PC-9 (cell line): ENCODE measurements around the gene ITCH. TPM values are rescaled to one million over a fixed set of nuclear protein-coding genes. Genes with fewer than 3 reads are reported as not detected.
"Not testable (repeated sequence)": the region's sequence is repeated elsewhere in the genome, so short reads cannot be mapped to it uniquely, and the experiment has no call there.

Experiments
- BruUV-seq: library from RNA; stranded (reverse); fragments of 400-500 nt; replicated peaks from 2 replicates; lab custom pipeline; 2021; lab: Mats Ljungman, UMichigan
- CTCF ChIA-PET: fragments of 300-600 bp; sonication (Branson Sonifier 250); formaldehyde crosslinking; loops from one replicate; lab custom pipeline; 2022; ENCODE audit warnings: antibody characterized with exemption; lab: Charles Lee
- POLR2A ChIA-PET: fragments of 300-600 bp; sonication (Branson Sonifier 250); formaldehyde crosslinking; loops from one replicate; lab custom pipeline; 2022; ENCODE audit warnings: antibody characterized with exemption; ENCODE audit not compliant: unreplicated experiment; lab: Charles Lee
- DNase-seq, 2 experiments: peaks; one replicate each; pipeline versions ENCODE4 v3.0.0 to v3.0.0-alpha.2; 2015 to 2022; ENCODE audit warnings: mixed read lengths in 1 of 2
- H2AFZ ChIP-seq: fragments of 200-600 bp; sonication (generic); 2 replicates; pipeline ENCODE4 v1.8.1; 2017; ENCODE audit warnings: antibody characterized with exemption
- H3F3A ChIP-seq: fragments of 200-600 bp; sonication (generic); 2 replicates; pipeline ENCODE4 v1.8.1; 2017; ENCODE audit warnings: antibody characterized with exemption, mild to moderate bottlenecking, low read depth; ENCODE audit not compliant: insufficient read depth
- H3K27ac ChIP-seq: fragments of 200-600 bp; sonication (generic); 2 replicates; pipeline ENCODE4 v1.6.1; 2016; ENCODE audit warnings: mixed run types
- H3K27me3 ChIP-seq: fragments of 200-600 bp; sonication (generic); 2 replicates; pipeline ENCODE4 v1.6.1; 2016; ENCODE audit warnings: low read depth, mixed run types; ENCODE audit not compliant: insufficient read depth
- H3K36me3 ChIP-seq: fragments of 200-600 bp; sonication (generic); 2 replicates; pipeline ENCODE4 v1.6.1; 2016; ENCODE audit warnings: low read depth, mixed run types
- H3K4me1 ChIP-seq: fragments of 200-600 bp; sonication (generic); replicated peaks from 2 replicates; pipeline ENCODE4 v1.6.1; 2016; ENCODE audit warnings: mixed run types; ENCODE audit not compliant: insufficient read depth
- H3K4me2 ChIP-seq: fragments of 200-600 bp; sonication (generic); 2 replicates; pipeline ENCODE4 v1.6.1; 2017; ENCODE audit warnings: mixed run types
- H3K4me3 ChIP-seq: fragments of 200-600 bp; sonication (generic); 2 replicates; pipeline ENCODE4 v1.6.1; 2016; ENCODE audit warnings: mixed run types
- H3K79me2 ChIP-seq: fragments of 200-600 bp; sonication (generic); 2 replicates; pipeline ENCODE4 v1.6.1; 2017; ENCODE audit warnings: low read depth, mixed run types
- H3K9me2 ChIP-seq: fragments of 200-600 bp; sonication (generic); 2 replicates; pipeline ENCODE4 v1.8.1; 2017; ENCODE audit warnings: mild to moderate bottlenecking; ENCODE audit not compliant: insufficient read depth
- H3K9me3 ChIP-seq: fragments of 200-600 bp; sonication (generic); 2 replicates; pipeline ENCODE4 v1.8.1; 2016; ENCODE audit warnings: low read depth; ENCODE audit not compliant: insufficient read depth
- H4K20me1 ChIP-seq: fragments of 200-600 bp; sonication (generic); 2 replicates; pipeline ENCODE4 v1.8.1; 2017; ENCODE audit not compliant: insufficient read depth
- CTCF ChIP-seq: fragments of 200-600 bp; sonication (generic); conservative IDR thresholded peaks from 2 replicates; pipeline ENCODE4 v1.6.1; 2017; ENCODE audit warnings: mixed run types, antibody characterized with exemption, mild to moderate bottlenecking, moderate library complexity
- EZH2 ChIP-seq: fragments of 200-600 bp; sonication (generic); IDR thresholded peaks from 2 replicates; pipeline ENCODE4 v1.8.0; 2017; ENCODE audit warnings: antibody characterized with exemption, low read depth
- intact Hi-C: fragments of 100-400 bp; cut with micrococcal nuclease; formaldehyde crosslinking; loops from one replicate; pipeline ENCODE4 v1.10.0; 2022; ENCODE audit not compliant: unreplicated experiment
- total RNA-seq: library from RNA; stranded (reverse); gene quantifications from 2 replicates; pipeline ENCODE4 v1.2.3, GENCODE V29; 2021

Gene ITCH
- total RNA-seq, 1 experiment from 2014 or later: 144 TPM

GRCh38 chr20:34517114-34517505 lies 154.0 kb downstream of the ITCH start:
- Histone ChIP-seq H3F3A (peaks cover 41% of the 10 kb centered on the region), H3K79me2 (peaks cover 44% of the 10 kb centered on the region), H4K20me1 (no peaks in the 10 kb centered on the region), H2AFZ (peak overlapping the region; percentile 73; the same call in 1 of the 2 replicates), H3K4me2 (peak overlapping the region; percentile 77), H3K27ac (peak overlapping the region; percentile 69), H3K9me2 (no peaks in the 10 kb centered on the region), H3K4me3 (peak overlapping the region; percentile 95), H3K27me3 (no peaks in the 10 kb centered on the region), H3K4me1 (peaks cover 9% of the 10 kb centered on the region), H3K36me3 (peaks cover 4% of the 10 kb centered on the region; the same call in 1 of the 2 replicates), H3K9me3 (no peaks in the 10 kb centered on the region)
- no TSS peak for BruUV-seq
- ChIA-PET POLR2A (no interaction called here), CTCF (no interaction called here)
- intact Hi-C loops: no loop called here
- no peak for DNase-seq
- TF ChIP-seq CTCF: no peak
- TF ChIP-seq EZH2: no peak

- H3K79me2 ChIP-seq: peaks cover 58% of the 10 kb centered on the region
- H3K4me3 ChIP-seq, intact Hi-C loops, H4K20me1 ChIP-seq, H3K27me3 ChIP-seq, POLR2A ChIA-PET, BruUV-seq, H2AFZ ChIP-seq, H3K36me3 ChIP-seq, CTCF ChIA-PET, DNase-seq, H3K9me2 ChIP-seq, H3K9me3 ChIP-seq, H3K27ac ChIP-seq, H3K4me2 ChIP-seq: not testable (repeated sequence)
- H3F3A ChIP-seq: peaks cover 28% of the 10 kb centered on the region
- H3K4me1 ChIP-seq: peaks cover 11% of the 10 kb centered on the region
Measured at GRCh38 chr20:34518863-34519262, 155.8 kb downstream of the ITCH start.

- H3K4me2 ChIP-seq, H4K20me1 ChIP-seq, DNase-seq, H3K4me3 ChIP-seq, CTCF ChIA-PET, H3K36me3 ChIP-seq, intact Hi-C loops, H2AFZ ChIP-seq, H3K9me3 ChIP-seq, H3K27me3 ChIP-seq, BruUV-seq, H3K9me2 ChIP-seq, POLR2A ChIA-PET, H3K27ac ChIP-seq: not testable (repeated sequence)
- peaks cover 65% of the 10 kb centered on the region for H3K79me2 ChIP-seq
- H3K4me1 ChIP-seq: peaks cover 21% of the 10 kb centered on the region
- H3F3A ChIP-seq: peaks cover 28% of the 10 kb centered on the region
Measured at GRCh38 chr20:34519841-34520240, 156.8 kb downstream of the ITCH start.

- TF ChIP-seq CTCF (peak; percentile 57), EZH2 (no peak)
- no peak overlapping the region for H3K4me2 ChIP-seq
- H3K79me2 ChIP-seq: peaks cover 58% of the 10 kb centered on the region
- H2AFZ ChIP-seq: no peak overlapping the region
- H4K20me1 ChIP-seq: no peaks in the 10 kb centered on the region
- no peaks in the 10 kb centered on the region for H3K9me3 ChIP-seq
- peaks cover 37% of the 10 kb centered on the region for H3K4me1 ChIP-seq
- peaks cover 38% of the 10 kb centered on the region for H3F3A ChIP-seq
- CTCF ChIA-PET: interaction anchor here (0.6 to 1.1 kb wide), 3 partner anchors 132 to 221 kb away, joined by 3 to 14 read pairs (median 7); no protein-coding TSS in a partner anchor
- H3K27me3 ChIP-seq: no peaks in the 10 kb centered on the region
- no peak overlapping the region for H3K27ac ChIP-seq
- H3K4me3 ChIP-seq: no peak overlapping the region
- intact Hi-C loops: loop anchor here (2.0 kb wide), 1 partner anchor 332 kb away; no protein-coding TSS in a partner anchor
- POLR2A ChIA-PET: interaction anchor here (0.5 kb wide), 1 partner anchor 56 kb away, joined by 4 read pairs; no protein-coding TSS in a partner anchor
- no peaks in the 10 kb centered on the region for H3K9me2 ChIP-seq
- H3K36me3 ChIP-seq: peaks cover 12% of the 10 kb centered on the region
- BruUV-seq: no TSS peak
- DNase-seq: peak; percentile 44 to 55
Measured at GRCh38 chr20:34522969-34523871, 160.1 kb downstream of the ITCH start.
